CD14-positive monocyte (primary cell): ENCODE measurements around the gene ANGEL2. TPM values are rescaled to one million over a fixed set of nuclear protein-coding genes. Genes with fewer than 3 reads are reported as not detected.

ENCODE experiments used
- DNase-seq, 3 donors: peaks; one replicate each; pipeline ENCODE4 v3.0.0-alpha.2; 2011 to 2022
- H2AFZ ChIP-seq: 2 replicates; pipeline ENCODE4 v1.6.0; 2012; ENCODE audit warnings: mild to moderate bottlenecking, low read depth, low read length, inconsistent platforms; ENCODE audit not compliant: insufficient read depth, poor library complexity, severe bottlenecking
- H3K27ac ChIP-seq, 2 donors: 1 replicate in 1 of 2; 2 replicates in 1 of 2; pipeline ENCODE4 v1.5.1; 2012 to 2013; ENCODE audit warnings: low read length in 2 of 2, control low read depth in 1 of 2, inconsistent platforms in 1 of 2, low read depth in 1 of 2, mild to moderate bottlenecking in 1 of 2
- H3K27me3 ChIP-seq, 2 donors: one replicate each; pipeline versions ENCODE4 v1.6.0 to v1.6.1; 2011 to 2013; ENCODE audit warnings: low read length in 2 of 2; ENCODE audit not compliant: control insufficient read depth in 2 of 2, insufficient read depth in 2 of 2
- H3K36me3 ChIP-seq, 2 donors: replicated peaks in 1 of 2; 1 replicate in 1 of 2; 2 replicates in 1 of 2; pipeline versions ENCODE4 v1.5.1 to v1.6.1; 2012 to 2013; ENCODE audit warnings: low read length in 2 of 2, control low read depth in 1 of 2, inconsistent platforms in 1 of 2, mild to moderate bottlenecking in 1 of 2; ENCODE audit not compliant: insufficient read depth in 2 of 2, control insufficient read depth in 1 of 2
- H3K4me1 ChIP-seq, 2 donors: 1 replicate in 1 of 2; 2 replicates in 1 of 2; pipeline versions ENCODE4 v1.5.1 to v1.6.1; 2012 to 2013; ENCODE audit warnings: low read length in 2 of 2, control low read depth in 1 of 2, inconsistent platforms in 1 of 2, mild to moderate bottlenecking in 1 of 2, moderate library complexity in 1 of 2; ENCODE audit not compliant: insufficient read depth in 2 of 2, control insufficient read depth in 1 of 2
- H3K4me2 ChIP-seq: replicated peaks from 2 replicates; pipeline ENCODE3; 2012; ENCODE audit warnings: low read length, moderate library complexity, mild to moderate bottlenecking; ENCODE audit not compliant: poor library complexity, severe bottlenecking; ENCODE audit errors: extremely low read depth
- H3K4me3 ChIP-seq, 3 experiments: fragments of 200-600 bp in 1 of 3; sonication (generic) in 1 of 3; replicated peaks in 1 of 3; 1 replicate in 2 of 3; 2 replicates in 1 of 3; pipeline ENCODE4 v1.5.1; 2011 to 2013; ENCODE audit warnings: low read length in 3 of 3, mild to moderate bottlenecking in 3 of 3, control low read depth in 2 of 3, low read depth in 2 of 3, inconsistent platforms in 1 of 3, moderate library complexity in 1 of 3
- H3K79me2 ChIP-seq: 2 replicates; pipeline ENCODE4 v1.6.0; 2012; ENCODE audit warnings: mild to moderate bottlenecking, control low read depth, inconsistent platforms, low read length, moderate library complexity; ENCODE audit not compliant: insufficient read depth
- H3K9ac ChIP-seq: 2 replicates; pipeline ENCODE4 v1.6.0; 2017; ENCODE audit warnings: low read length, mild to moderate bottlenecking; ENCODE audit not compliant: insufficient read depth, poor library complexity, severe bottlenecking
- H3K9me3 ChIP-seq, 2 donors: replicated peaks in 1 of 2; 1 replicate in 1 of 2; 2 replicates in 1 of 2; pipeline versions ENCODE4 v1.5.1 to v1.6.1; 2012 to 2013; ENCODE audit warnings: low read length in 2 of 2, control low read depth in 1 of 2; ENCODE audit not compliant: control insufficient read depth in 1 of 2, insufficient read depth in 1 of 2
- H4K20me1 ChIP-seq: 2 replicates; pipeline ENCODE4 v1.6.0; 2012; ENCODE audit warnings: mild to moderate bottlenecking, low read length, control low read depth, moderate library complexity; ENCODE audit not compliant: insufficient read depth
- H3K27ac Mint-ChIP-seq, 7 donors: one replicate each; pipeline ENCODE4 v1.8.0; 2020; ENCODE audit warnings: mild to moderate bottlenecking in 7 of 7, mixed read lengths in 7 of 7, moderate library complexity in 6 of 7, inconsistent platforms in 2 of 7
- H3K27me3 Mint-ChIP-seq, 3 donors: one replicate each; pipeline ENCODE4 v1.8.0; 2021 to 2022; ENCODE audit warnings: low read depth in 3 of 3, mild to moderate bottlenecking in 3 of 3, mixed read lengths in 3 of 3, moderate library complexity in 3 of 3, inconsistent platforms in 1 of 3
- H3K36me3 Mint-ChIP-seq, 2 donors: one replicate each; pipeline ENCODE4 v1.8.0; 2020; ENCODE audit warnings: mixed read lengths in 2 of 2, inconsistent platforms in 1 of 2, mild to moderate bottlenecking in 1 of 2
- H3K4me1 Mint-ChIP-seq: one replicate; pipeline ENCODE4 v1.8.0; 2020; ENCODE audit warnings: mild to moderate bottlenecking, mixed read lengths
- H3K4me3 Mint-ChIP-seq, 2 donors: one replicate each; pipeline ENCODE4 v1.8.0; 2020; ENCODE audit warnings: mild to moderate bottlenecking in 2 of 2, mixed read lengths in 2 of 2, moderate library complexity in 1 of 2
- H3K9me3 Mint-ChIP-seq, 7 donors: one replicate each; pipeline ENCODE4 v1.8.0; 2020 to 2022; ENCODE audit warnings: mixed read lengths in 7 of 7, mild to moderate bottlenecking in 6 of 7, moderate library complexity in 6 of 7, inconsistent platforms in 2 of 7
- WGBS: methylation state at CpG from one replicate; pipeline ENCODE4 v1.1.5; 2013; ENCODE audit warnings: missing lambda C conversion rate; ENCODE audit not compliant: insufficient coverage; 5-methylcytosine and 5-hydroxymethylcytosine counted together
- intact Hi-C, 2 donors: fragments of 100-400 bp; cut with micrococcal nuclease; formaldehyde crosslinking; loops; one replicate each; pipeline versions ENCODE4 v1.15.0 to v1.15.1; 2023
- polyA plus RNA-seq, 3 donors: library from polyadenylated mRNA; depleted of rRNA in 1 of 3; unstranded in 2 of 3; stranded (reverse) in 1 of 3; fragments of 300-500 nt in 2 of 3; fragments of >200 nt in 1 of 3; fragmentation: Illumina TruSeq in 2 of 3; gene quantifications; 1 replicate in 2 of 3; 2 replicates in 1 of 3; pipeline ENCODE4 v1.2.3, GENCODE V29; 2012 to 2021
- TF ChIP-seq, protein P1 (sequence below): fragments of 200-600 bp; IDR thresholded peaks from one replicate; pipeline ENCODE4 v1.8.0; 2022; ENCODE audit warnings: antibody characterized with exemption, mild to moderate bottlenecking

ANGEL2 gene
- polyA plus RNA-seq, 3 donors = 17.5 to 29.0 (median 18.3) TPM

DNA sequence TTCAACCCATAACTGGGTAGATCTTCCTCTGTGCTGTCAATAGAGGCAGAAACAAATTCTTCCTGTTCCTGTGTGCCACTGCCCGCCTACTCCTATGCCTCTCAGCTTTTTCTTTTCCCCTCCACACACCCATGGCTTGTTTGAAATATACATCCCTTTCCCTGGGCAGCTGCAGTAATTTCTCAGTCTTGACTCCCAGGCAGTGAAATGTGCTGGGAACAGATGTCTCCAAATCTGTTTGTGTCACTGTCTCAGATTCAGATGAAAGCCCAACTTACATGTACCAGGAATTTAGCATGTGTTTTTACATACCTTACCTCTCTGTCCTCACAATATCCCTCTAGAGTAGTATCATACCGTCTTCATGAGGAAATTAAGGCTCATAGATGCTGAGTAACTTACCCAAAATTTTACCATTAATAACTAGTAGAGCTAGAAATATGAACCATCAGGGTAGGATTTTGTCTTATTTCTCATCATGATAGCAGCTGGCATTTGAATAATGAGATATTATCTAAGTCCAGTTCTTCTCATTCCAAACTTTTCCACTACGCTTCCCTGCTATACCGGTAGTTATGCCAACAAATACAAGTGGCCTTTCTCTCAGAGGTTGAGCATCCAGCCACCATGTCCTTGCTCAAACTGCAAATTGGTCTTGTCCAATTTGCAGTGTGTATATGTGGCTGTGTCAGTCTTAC is 70.1 kb downstream of the ANGEL2 start:
- H3K9me3 Mint-ChIP-seq = peaks cover 3 to 36% (median 20%) of the 10 kb centered on the region in 7 donors
- no peak overlapping the region for H3K4me3 ChIP-seq
- peaks cover 16 to 18% of the 10 kb centered on the region in 2 donors for H3K4me1 ChIP-seq
- no peak overlapping the region for H2AFZ ChIP-seq
- peaks cover 15 to 18% of the 10 kb centered on the region in 2 donors for H3K27me3 ChIP-seq
- H3K4me2 ChIP-seq = no peak overlapping the region
- H3K36me3 Mint-ChIP-seq = peaks cover 0 to 2% of the 10 kb centered on the region in 2 donors
- intact Hi-C loops = no loop called here
- DNase-seq = no peak
- WGBS = 100% methylated on average over 1 of the region's 4 CpGs
- no peaks in the 10 kb centered on the region for H3K79me2 ChIP-seq
- peaks cover 19% of the 10 kb centered on the region for H3K4me1 Mint-ChIP-seq
- no peak overlapping the region for H3K9ac ChIP-seq
- peaks cover 22 to 30% (median 24%) of the 10 kb centered on the region in 3 donors for H3K27me3 Mint-ChIP-seq
- H3K27ac Mint-ChIP-seq = no peak overlapping the region
- H3K4me3 Mint-ChIP-seq = no peak overlapping the region
- H3K36me3 ChIP-seq = no peaks in the 10 kb centered on the region
- H3K27ac ChIP-seq = no peak overlapping the region
- peaks cover 0 to 18% of the 10 kb centered on the region in 2 donors for H3K9me3 ChIP-seq
- TF ChIP-seq, protein P1, sequence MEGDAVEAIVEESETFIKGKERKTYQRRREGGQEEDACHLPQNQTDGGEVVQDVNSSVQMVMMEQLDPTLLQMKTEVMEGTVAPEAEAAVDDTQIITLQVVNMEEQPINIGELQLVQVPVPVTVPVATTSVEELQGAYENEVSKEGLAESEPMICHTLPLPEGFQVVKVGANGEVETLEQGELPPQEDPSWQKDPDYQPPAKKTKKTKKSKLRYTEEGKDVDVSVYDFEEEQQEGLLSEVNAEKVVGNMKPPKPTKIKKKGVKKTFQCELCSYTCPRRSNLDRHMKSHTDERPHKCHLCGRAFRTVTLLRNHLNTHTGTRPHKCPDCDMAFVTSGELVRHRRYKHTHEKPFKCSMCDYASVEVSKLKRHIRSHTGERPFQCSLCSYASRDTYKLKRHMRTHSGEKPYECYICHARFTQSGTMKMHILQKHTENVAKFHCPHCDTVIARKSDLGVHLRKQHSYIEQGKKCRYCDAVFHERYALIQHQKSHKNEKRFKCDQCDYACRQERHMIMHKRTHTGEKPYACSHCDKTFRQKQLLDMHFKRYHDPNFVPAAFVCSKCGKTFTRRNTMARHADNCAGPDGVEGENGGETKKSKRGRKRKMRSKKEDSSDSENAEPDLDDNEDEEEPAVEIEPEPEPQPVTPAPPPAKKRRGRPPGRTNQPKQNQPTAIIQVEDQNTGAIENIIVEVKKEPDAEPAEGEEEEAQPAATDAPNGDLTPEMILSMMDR = no peak
- H4K20me1 ChIP-seq = no peaks in the 10 kb centered on the region

DNA sequence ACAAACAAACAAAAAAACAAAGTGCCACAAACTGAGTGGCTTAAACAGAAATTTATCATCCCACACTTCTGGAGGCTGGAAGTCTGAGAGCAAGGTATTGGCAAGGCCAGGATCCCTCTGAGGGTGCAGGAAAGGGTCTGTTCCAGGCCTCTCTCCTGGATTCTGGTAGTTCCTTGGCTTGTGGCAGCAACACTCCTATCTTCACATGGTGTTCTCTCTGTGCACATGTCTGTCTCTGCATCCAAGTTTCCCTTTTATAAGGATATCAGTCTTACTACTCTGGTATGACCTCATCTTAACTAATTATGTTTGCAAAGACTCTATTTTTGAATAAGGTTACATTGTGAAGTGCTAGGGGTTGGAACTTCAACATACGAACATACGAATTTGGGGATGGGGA is 70.6 kb downstream of the ANGEL2 start:
- peaks cover 12% of the 10 kb centered on the region in 2 donors for H3K27me3 ChIP-seq
- no peak overlapping the region for H3K4me3 Mint-ChIP-seq
- intact Hi-C loops = no loop called here
- no peak overlapping the region for H2AFZ ChIP-seq
- H3K9me3 ChIP-seq = peaks cover 0 to 17% of the 10 kb centered on the region in 2 donors
- 100% methylated on average over 2 of the region's 2 CpGs for WGBS
- H4K20me1 ChIP-seq = no peaks in the 10 kb centered on the region
- no peaks in the 10 kb centered on the region for H3K79me2 ChIP-seq
- H3K27ac Mint-ChIP-seq = no peak overlapping the region
- H3K9me3 Mint-ChIP-seq = peaks cover 3 to 38% (median 19%) of the 10 kb centered on the region in 7 donors
- H3K4me2 ChIP-seq = no peak overlapping the region
- peaks cover 15% of the 10 kb centered on the region for H3K4me1 Mint-ChIP-seq
- H3K4me3 ChIP-seq = no peak overlapping the region
- no peaks in the 10 kb centered on the region for H3K36me3 ChIP-seq
- TF ChIP-seq, protein P1 = no peak
- peaks cover 11 to 12% of the 10 kb centered on the region in 2 donors for H3K4me1 ChIP-seq
- H3K9ac ChIP-seq = no peak overlapping the region
- H3K27me3 Mint-ChIP-seq = peaks cover 18 to 24% (median 19%) of the 10 kb centered on the region in 3 donors
- no peak for DNase-seq
- no peak overlapping the region for H3K27ac ChIP-seq
- H3K36me3 Mint-ChIP-seq = peaks cover 0 to 3% of the 10 kb centered on the region in 2 donors
